Measurements from ENCODE around the gene IAPP.

GRCh38 chr12:21354641-21355040 lies 18.1 kb upstream of the IAPP start:
- TF ChIP-seq CTCF (IDR thresholded peaks at IDR 0.05) (no peak), POLR2A (IDR thresholded peaks at IDR 0.05) (no peak)

All from adrenal gland (tissue), 5 donors.